Ishikawa (cell line): ENCODE data around the gene HSPB2.

ENCODE experiments used
- CREB1 ChIP-seq: IDR thresholded peaks from 2 replicates; pipeline ENCODE4 v1.6.1; 2012; ENCODE audit warnings: low read depth
- EP300 ChIP-seq: IDR thresholded peaks from 2 replicates; pipeline ENCODE4 v1.6.1; 2012; ENCODE audit warnings: borderline replicate concordance
- MAX ChIP-seq: IDR thresholded peaks from 2 replicates; pipeline ENCODE4 v1.6.1; 2012
- TAF1 ChIP-seq: IDR thresholded peaks from 2 replicates; pipeline ENCODE4 v1.6.1; 2012; ENCODE audit warnings: low read depth, mild to moderate bottlenecking
- USF1 ChIP-seq: IDR thresholded peaks from 2 replicates; pipeline ENCODE4 v1.6.1; 2012

- TF ChIP-seq EP300 = no peak
- TF ChIP-seq MAX = no peak; the same call in 1 of the 2 replicates
- TF ChIP-seq USF1 = no peak
- TF ChIP-seq CREB1 = no peak
- no peak for TF ChIP-seq TAF1
These were observed 24.9 kb downstream of the HSPB2 start for GRCh38 chr11:111937461-111937769.
